HT-29 (cell line): ENCODE measurements around the gene SYNJ2. TPM values are rescaled to one million over a fixed set of nuclear protein-coding genes. Genes with fewer than 3 reads are reported as not detected.
"Not testable (repeated sequence)": the region's sequence is repeated elsewhere in the genome, so short reads cannot be mapped to it uniquely, and the experiment has no call there.

ENCODE experiments used
- DNase-seq: peaks from one replicate; pipeline ENCODE4 v3.0.0-alpha.2; 2015; ENCODE audit warnings: low spot score
- total RNA-seq: library from RNA; depleted of rRNA; stranded (reverse); fragments of >200 nt; shearing (Covaris generic); gene quantifications from 2 replicates; pipeline ENCODE4 v1.2.3, GENCODE V29; 2014; rRNA removed

Gene SYNJ2, protein sequence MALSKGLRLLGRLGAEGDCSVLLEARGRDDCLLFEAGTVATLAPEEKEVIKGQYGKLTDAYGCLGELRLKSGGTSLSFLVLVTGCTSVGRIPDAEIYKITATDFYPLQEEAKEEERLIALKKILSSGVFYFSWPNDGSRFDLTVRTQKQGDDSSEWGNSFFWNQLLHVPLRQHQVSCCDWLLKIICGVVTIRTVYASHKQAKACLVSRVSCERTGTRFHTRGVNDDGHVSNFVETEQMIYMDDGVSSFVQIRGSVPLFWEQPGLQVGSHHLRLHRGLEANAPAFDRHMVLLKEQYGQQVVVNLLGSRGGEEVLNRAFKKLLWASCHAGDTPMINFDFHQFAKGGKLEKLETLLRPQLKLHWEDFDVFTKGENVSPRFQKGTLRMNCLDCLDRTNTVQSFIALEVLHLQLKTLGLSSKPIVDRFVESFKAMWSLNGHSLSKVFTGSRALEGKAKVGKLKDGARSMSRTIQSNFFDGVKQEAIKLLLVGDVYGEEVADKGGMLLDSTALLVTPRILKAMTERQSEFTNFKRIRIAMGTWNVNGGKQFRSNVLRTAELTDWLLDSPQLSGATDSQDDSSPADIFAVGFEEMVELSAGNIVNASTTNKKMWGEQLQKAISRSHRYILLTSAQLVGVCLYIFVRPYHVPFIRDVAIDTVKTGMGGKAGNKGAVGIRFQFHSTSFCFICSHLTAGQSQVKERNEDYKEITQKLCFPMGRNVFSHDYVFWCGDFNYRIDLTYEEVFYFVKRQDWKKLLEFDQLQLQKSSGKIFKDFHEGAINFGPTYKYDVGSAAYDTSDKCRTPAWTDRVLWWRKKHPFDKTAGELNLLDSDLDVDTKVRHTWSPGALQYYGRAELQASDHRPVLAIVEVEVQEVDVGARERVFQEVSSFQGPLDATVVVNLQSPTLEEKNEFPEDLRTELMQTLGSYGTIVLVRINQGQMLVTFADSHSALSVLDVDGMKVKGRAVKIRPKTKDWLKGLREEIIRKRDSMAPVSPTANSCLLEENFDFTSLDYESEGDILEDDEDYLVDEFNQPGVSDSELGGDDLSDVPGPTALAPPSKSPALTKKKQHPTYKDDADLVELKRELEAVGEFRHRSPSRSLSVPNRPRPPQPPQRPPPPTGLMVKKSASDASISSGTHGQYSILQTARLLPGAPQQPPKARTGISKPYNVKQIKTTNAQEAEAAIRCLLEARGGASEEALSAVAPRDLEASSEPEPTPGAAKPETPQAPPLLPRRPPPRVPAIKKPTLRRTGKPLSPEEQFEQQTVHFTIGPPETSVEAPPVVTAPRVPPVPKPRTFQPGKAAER (N-terminal part only)
- total RNA-seq, result 26.9 and 27.5 TPM in 2 replicates

DNA sequence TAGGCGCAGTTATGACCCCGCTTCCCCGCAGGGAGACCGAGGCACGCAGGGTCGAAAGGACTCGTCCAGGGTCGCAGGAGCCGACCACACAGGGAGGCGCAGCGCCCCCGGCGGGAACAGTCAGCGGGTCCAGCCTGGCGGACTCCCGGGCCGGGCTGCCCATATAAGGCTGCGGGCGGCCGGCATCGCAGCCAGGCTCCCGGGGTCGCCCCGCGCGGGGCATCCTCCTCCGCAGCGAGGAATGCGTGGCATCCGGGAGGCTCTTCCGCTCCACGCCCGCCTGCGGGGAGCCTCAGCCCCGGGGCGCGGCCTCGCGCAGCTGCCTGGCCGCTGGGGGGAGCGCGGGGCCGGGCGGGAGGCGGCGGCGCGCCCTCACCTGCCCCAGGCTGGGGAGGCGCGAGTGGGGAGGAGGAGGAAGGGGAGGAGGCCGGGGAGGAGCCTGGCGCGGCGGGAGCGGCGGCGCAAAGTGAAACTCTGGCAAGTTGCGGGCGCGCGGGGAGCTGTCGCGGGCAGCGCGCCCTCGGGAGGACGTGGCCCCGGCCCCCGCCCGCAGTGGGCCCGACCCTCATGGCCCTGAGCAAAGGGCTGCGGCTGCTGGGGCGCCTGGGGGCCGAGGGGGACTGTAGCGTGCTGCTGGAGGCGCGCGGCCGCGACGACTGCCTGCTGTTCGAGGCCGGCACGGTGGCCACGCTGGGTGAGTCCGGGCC is at the start of gene SYNJ2:
SYNJ2 (plus strand) TSS at position 469 of the 707 bp plus-strand sequence; CDS start at position 568, 99 bp downstream.
- peak; percentile 74 for DNase-seq

DNA sequence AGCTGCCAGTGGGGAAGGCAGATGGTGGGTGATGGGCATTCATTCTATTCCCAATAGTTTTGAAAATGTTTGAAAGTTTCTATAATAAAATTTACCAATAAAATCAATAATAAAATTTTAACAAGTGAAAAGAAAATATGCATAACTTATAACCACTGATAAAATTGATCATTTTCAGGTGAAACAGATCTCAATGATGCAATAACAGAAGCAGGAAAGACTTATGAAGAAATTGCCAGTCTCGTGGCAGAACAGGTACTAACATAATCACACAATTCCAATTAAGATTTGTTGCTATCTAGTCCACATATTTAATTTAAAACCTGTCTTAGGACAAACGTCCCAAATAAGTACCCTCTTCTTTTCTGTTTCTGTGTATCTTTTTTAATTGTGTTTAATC is 45.9 kb upstream of the SYNJ2 start:
- no peak for DNase-seq

DNA sequence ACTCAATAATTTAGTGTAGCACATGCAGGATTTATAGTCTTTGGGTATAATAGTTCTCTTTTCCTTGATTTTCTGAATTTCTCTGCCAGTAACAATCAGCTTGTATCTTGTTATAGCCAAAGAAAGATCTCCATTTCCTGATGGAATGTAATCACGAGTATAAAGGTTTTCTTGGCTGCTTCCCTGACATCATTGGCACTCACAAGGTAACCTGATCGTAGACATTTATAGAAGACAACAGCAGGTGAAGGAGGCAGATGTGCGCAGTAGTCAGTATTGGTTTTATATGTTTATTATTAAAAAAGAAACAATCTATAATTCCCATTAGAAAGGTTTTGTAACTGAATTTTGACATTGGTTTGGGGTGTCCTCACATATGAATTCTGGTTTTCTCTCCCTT is 44.3 kb upstream of the SYNJ2 start:
- no peak for DNase-seq

DNA sequence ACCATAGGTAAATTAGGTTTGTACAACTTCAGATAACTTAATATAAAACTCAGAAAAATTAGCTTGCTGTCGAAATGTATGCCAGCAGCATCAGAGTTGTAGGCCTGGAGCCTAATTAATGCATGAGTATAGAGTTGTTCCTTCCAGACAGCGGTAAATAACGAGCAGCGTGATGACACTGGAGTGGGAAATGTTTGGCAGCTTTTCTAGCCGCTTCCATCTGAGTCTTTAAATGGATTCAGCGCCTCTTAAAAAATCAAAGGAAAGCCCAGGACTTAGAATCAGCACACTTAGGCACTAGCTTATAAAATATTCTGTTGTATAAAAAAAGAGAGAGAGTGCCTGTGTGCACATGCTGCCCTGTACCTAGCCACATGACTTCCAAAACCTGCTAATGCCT is 43.7 kb upstream of the SYNJ2 start:
- no peak for DNase-seq

DNA sequence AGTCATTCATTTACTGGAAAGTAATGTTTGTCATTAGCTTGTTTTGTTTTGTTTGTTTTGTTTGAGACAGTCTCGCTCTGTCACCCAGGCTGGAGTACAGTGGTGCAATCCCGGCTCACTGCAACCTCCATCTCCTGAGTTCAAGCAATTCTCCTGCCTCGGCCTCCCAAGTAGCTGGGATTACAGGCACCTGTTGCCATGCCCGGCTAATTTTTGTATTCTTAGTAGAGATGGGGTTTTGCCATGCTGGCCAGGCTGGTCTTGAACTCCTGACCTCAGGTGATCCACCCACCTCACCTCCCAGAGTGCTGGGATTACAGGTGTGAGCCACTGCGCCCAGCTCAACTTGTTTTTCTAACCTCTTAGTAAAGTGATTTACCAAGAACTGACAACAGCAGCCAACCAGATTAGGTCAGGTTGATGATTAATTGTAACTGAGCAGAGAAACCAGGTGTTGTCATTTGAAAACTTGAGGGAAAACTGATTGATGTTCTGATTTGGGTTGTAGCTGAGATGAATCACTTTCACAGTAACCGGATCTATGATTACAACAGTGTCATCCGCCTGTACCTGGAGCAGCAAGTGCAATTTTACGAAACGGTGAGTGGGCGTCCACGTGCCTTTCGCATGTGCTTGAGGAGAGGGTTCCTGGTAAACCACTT is 41.2 kb upstream of the SYNJ2 start:
- DNase-seq, result not testable (repeated sequence)

DNA sequence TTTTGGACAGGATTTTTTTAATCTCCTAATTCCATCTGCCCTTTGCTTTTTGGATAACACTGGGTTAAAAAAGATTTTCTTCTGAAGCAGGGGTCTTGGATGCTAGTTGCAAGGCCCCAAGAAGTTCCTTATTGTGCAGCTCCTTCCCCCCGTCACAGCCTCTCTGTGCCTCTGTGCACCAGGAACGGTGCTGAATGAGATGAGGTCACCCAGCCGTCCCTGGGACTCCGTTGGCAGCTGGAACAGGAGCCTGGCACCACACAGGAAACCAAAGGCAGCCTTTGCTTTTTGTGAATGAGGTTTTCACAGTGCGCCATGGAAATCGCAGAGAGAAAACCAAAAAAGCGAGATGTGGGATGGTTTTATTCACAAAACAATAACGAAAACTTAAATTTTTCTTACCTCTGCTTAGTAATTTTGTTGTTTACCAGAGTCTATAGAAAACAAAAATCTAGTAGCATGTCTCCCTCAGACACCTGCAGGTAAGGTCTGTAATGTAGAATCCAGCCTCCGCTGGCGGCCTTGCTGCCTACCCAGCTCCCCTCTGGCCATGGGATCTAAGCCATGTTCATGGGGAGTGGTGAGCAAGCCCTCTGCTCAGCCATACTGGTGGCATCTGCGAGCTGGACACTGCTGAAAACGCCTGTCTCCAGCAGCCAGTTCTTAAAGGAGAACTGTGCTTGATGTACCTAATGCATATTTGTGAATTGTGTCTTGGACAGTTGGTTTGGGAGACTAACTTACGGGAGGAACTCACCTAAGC is 40.4 kb upstream of the SYNJ2 start:
- DNase-seq, result no peak

DNA sequence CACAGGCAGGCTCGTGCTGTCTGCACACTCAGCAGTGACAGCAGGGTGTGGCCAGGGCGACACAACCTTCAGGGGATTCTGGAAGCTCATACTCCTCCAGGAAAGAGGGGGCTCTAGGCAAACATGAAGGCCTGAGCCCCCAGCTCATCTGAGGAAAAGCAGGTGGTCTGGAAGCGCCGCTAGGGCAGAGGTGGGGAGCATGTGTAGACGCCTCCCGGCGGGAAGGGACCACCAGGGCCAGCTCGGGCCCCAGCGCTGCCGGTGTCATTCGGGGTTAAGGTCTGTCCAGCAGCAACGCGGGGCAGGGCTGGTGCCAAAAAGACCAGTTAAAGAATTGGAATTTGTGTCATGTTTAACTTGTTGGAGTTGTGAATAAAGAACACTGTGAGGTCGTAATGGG is 39.3 kb upstream of the SYNJ2 start:
- no peak for DNase-seq

DNA sequence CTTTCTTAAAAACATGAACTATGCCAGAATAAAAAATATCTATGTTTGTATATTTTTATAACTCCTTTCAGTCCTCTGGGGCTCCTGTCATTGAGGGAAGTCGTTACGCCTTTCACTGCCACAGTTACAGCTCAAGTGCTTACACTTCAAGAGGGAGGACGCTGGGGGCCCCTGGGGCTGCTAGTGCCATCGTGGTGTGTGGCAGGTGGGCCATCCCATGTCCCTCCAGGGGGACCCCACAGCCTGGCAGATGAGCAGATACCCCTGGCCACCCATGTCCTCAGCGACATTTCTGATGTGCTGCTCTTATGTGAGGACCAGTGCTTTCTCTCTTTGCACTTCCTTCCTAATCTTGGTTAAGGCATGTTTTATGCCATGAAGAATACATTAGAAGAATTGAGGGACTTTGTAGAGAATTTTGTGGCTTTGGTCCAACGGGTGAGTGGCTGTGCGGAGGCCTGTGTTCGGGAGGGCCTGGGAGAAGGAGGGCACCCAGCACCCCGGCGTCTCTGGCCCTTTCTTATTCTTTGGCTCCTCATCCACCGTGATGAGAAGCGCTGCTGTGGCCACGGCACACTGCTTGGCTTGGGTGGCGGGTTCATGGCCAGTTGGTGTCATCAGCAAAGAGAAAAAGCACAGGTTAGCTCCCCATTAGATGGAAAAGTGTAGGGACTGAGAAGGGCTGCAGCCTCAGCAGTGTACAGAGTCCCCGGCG is 38.3 kb upstream of the SYNJ2 start:
- DNase-seq, result no peak

DNA sequence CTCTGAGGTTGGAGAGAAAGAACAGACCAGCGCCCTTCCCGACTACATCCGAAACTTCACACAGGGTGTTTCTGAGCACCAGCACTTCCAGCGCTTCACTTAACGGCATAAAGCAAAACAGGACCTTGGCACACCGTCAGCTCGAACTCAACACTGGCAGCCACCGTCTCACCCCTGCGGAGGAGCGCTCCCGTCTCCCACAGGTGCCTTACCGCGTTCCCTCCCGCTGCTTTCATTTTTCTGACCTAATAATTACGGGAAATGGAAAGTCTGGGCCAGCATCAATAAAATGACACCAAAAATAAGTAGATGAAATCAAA is 37.7 kb upstream of the SYNJ2 start:
- no peak for DNase-seq

DNA sequence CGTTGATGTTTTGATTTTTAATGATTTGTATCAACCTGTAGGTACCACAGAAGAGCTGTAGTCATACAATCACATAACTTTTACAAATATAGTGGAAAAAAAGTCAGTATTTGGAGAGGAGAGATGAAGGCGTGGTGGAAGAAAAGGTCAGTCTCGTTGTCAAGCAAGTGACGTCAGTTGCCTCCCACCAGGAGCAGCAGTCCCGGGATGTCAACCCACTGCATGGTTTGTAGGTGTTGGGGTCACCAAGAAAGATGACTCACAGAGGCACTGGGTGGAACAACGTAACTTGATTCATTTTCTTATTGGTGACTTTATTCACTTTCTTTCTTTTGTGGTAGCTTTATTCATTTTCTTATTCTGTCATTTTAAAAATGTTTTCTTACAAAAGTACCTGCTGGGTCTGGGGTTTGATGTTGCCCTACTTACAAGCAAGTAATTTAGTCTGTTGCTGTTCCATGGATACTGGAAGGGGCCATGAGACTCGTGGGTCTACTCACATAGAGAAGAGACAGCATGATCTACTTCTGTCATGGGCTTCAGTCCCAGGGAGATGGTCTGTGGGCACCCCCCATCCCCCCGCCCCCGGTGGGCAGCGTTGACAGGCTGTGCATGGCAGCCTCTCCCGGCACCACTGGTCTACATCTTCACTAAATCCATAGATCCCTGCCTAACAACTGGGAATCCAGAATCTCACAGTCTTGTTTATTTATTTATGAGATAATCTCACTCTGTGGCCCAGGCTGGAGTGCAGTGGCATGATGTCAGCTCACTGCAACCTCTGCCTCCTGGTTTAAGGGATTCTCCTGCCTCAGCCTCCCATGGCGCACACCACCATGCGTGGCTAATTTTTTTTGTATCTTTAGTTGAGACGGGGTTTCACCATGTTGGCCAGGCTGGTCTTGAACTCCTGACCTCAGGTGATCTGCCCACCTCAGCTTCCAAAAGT is 36.4 kb upstream of the SYNJ2 start:
- no peak for DNase-seq

DNA sequence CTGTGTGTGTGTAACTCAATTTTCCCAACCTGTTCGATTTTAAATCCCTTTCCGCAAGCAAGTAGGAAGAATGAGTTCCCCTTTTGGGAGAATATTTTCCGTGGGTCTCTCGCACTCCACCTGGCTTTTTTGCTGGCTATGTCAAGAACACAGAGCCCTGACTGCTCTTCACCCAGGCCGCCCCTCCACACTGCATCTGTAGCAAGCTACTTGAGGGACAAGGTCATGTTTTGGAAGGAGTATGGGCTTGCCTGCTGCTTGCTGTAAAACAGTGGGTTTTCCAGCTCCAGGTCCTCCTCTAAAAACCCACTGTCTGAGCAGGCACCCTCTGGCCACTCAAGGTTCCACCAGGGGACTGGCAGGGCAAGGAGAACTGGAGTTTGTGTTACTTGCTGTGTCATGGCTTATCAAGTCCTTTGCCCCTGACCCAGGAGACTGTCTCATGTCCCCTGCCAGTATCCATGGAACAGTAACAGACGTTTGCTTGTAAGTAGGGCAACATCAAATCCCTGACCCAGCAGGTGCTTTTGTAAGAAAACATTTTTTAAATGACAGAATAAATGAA is 35.5 kb upstream of the SYNJ2 start:
- no peak for DNase-seq

DNA sequence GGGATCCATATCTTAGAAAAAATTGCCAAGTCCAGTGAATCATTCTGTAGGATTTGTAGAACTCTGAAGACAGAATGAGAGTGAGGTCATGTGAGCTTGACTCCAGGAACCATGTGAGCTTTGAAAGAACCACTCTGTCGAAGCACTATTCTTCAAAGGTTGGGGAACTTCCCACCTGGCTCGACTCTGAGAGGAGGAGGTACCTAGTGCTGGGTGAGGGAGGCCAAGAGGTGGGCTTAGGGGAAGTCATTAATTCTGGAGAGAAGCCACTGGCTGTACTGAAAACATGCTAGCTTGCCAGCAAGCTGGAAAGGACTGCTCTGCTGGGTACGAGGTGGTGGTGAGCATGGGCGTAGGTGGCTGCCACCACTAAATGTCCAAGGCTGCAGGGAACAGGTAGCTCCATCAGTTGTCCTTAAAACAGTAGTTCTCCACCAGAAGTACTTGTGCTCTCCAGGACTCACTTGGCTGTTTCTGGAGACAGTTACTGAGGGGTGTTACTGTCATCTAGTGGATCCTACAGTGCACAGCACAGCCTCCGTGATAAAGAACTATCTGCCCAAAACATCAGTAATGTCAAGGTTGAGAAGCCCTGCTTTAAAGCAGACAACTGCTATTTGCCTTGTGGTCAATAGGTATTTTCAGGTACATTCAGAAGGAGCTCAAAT is 34.7 kb upstream of the SYNJ2 start:
- peak; percentile 46 for DNase-seq

DNA sequence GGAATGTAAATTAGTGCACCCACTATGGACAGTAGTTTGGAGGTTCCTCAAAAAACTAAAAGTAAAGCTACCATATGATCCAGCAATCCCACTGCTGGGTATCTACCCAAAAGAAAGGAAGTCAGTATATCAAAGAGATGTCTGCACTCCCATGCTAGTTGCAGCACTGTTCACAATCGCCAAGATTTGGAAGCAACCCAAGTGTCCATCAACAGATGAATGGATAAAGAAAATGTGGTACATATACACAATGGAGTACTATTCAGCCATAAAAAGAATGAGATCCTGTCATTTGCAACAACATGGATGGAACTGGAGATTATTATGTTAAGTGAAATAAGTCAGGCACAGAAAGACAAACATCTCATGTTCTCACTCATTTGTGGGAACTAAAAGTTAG is 30.8 kb upstream of the SYNJ2 start:
- not testable (repeated sequence) for DNase-seq

DNA sequence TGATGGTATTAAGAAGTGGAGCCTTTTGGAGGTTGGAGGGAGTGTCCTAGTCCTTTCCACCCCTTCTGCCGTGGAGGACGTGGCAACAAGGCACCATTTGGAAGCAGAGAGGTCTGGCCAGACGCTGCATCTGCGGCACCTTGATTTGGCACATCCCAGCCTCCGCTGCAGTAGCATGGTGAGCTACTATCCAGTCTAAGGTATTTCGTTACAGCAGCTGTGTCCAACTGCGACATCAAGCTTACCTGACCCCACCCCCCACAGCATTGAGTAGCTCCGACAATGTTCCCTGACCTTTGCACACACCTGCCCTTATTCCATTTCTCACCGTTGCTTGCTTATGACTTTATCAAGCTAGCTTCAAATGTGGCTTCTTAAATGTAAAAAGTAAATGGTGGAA is 29.8 kb upstream of the SYNJ2 start:
- no peak for DNase-seq

DNA sequence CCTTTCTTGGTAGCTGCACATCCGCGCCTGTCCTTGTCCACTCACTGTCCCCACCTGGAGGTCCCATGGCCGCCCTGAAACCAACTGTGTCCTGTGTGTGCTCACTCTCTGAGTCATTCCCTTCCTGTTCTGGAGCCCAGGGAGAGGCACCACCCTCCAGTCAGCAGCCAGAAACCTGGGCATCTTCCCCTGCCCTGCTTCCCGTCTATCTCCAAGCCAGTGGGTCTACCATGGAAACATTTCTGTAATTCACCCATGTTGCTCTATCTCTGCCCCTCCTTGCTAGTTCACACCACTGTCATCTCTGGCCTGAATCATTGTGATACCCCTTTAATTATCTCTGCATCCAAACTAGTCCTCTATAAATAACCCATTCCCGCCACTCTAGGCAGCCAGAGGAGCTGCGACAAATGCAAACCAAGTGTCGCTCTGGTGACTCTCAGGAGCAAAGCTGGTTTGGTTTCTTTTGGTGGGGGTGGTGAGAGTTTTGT is 28.8 kb upstream of the SYNJ2 start:
- DNase-seq, result no peak

DNA sequence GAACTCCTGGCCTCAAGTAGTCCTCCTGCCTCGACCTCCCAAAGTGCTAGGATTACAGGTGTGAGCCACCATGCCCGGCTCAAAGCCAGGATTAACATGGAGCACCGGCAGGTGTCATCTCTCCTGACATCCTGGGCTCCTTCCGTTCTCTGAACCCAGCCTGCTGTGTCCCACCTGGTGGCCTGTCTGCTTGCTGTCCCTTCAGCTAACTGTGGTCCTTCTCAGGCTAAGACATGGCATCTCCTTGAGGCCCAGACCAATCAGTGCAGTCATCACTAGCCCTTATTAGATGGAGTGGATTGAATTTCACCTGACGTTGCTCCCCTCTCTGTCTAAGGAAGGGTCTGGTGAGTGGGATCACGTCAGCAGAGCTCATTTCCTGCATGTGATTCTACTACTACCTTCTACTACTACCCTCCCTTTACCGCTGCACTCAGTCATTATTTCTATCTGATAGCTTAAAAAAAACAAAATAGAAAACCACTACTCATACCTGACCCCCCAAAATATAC is 28.0 kb upstream of the SYNJ2 start:
- peak; percentile 38 for DNase-seq
